A673 (cell line): Measurements from ENCODE around the gene LRRK1.

Experiments
- CTCF ChIP-seq: fragments of 300-800, 200-600 bp; sonication (generic); conservative IDR thresholded peaks from 2 replicates; pipeline ENCODE4 v1.5.1; 2017; ENCODE audit warnings: low read depth, mild to moderate bottlenecking, antibody characterized with exemption, low read length, moderate library complexity, mixed read lengths
- EZH2 ChIP-seq: fragments of 200-600 bp; sonication (generic); IDR thresholded peaks from 2 replicates; pipeline ENCODE4 v1.6.1; 2017; ENCODE audit warnings: borderline replicate concordance, low read depth, mild to moderate bottlenecking, mixed read lengths, antibody characterized with exemption, low read length; ENCODE audit not compliant: poor library complexity, severe bottlenecking

- TF ChIP-seq CTCF (no peak), EZH2 (no peak)
Observed at GRCh38 chr15:101088271-101088670, 169.1 kb downstream of the LRRK1 start.
